Activated T-cell treated with anti-CD3 and anti-CD28 coated beads, Interleukin-2, amount 50 U/mL, for 72 hours (primary cell): ENCODE data around the gene GSTM2. TPM values are rescaled to one million over a fixed set of nuclear protein-coding genes. Genes with fewer than 3 reads are reported as not detected.
"Not testable (repeated sequence)": the region's sequence is repeated elsewhere in the genome, so short reads cannot be mapped to it uniquely, and the experiment has no call there.

ENCODE experiments used
- ATAC-seq, 2 donors: fragments of 150-1000 bp; cut with Tn5 transposase; replicated peaks in 1 of 2; 2 replicates each; pipeline ENCODE4 v1.10.0; 2021; ENCODE audit warnings: moderate library complexity in 2 of 2, mild to moderate bottlenecking in 1 of 2
- DNase-seq, 2 donors: peaks; one replicate each; pipeline ENCODE4 v3.0.0; 2021 to 2022; ENCODE audit warnings: mixed read lengths in 1 of 2
- H3K27ac Mint-ChIP-seq: one replicate; pipeline ENCODE4 v1.8.0; 2022; ENCODE audit warnings: mild to moderate bottlenecking, moderate library complexity, mixed read lengths
- H3K27me3 Mint-ChIP-seq: one replicate; pipeline ENCODE4 v1.8.0; 2022; ENCODE audit warnings: low read depth, mixed read lengths
- H3K36me3 Mint-ChIP-seq, 2 donors: one replicate each; pipeline ENCODE4 v1.8.0; 2022; ENCODE audit warnings: mixed read lengths in 2 of 2, mild to moderate bottlenecking in 1 of 2; ENCODE audit not compliant: insufficient read depth in 2 of 2
- H3K4me1 Mint-ChIP-seq: one replicate; pipeline ENCODE4 v1.8.0; 2022; ENCODE audit warnings: low read depth, mixed read lengths
- H3K4me3 Mint-ChIP-seq, 2 donors: one replicate each; pipeline ENCODE4 v1.8.0; 2022; ENCODE audit warnings: mild to moderate bottlenecking in 2 of 2, mixed read lengths in 2 of 2, moderate library complexity in 2 of 2
- H3K9me3 Mint-ChIP-seq, 2 donors: one replicate each; pipeline ENCODE4 v1.8.0; 2022; ENCODE audit warnings: mixed read lengths in 2 of 2
- total RNA-seq, 2 donors: library from RNA; stranded (reverse); gene quantifications; one replicate each; pipeline ENCODE4 v1.2.3, GENCODE V29; 2022

Gene GSTM2
- total RNA-seq, 2 donors from 2014 or later: 40.2 to 41.9 TPM

DNA sequence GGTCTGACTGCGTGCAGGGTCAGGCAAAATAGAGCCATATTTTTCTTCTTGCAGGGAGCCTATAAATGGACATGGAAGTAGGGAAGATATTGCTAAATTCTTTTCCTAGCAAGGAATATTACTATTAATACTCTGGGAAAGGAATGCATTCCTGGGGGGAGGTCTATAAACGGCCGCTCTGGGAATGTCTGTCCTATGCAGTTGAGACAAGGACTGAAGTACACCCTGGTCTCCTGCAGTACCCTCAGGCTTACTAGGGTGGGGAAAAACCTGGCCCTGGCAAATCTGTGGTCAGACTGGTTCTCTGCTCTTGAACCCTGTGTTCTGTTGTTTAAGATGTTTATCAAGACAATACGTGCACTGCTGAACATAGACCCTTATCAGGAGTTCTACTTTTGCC lies 41.1 kb downstream of the GSTM2 start:
- not testable (repeated sequence) for H3K4me3 Mint-ChIP-seq, H3K27me3 Mint-ChIP-seq, H3K9me3 Mint-ChIP-seq, H3K36me3 Mint-ChIP-seq, ATAC-seq, H3K4me1 Mint-ChIP-seq, H3K27ac Mint-ChIP-seq, DNase-seq

DNA sequence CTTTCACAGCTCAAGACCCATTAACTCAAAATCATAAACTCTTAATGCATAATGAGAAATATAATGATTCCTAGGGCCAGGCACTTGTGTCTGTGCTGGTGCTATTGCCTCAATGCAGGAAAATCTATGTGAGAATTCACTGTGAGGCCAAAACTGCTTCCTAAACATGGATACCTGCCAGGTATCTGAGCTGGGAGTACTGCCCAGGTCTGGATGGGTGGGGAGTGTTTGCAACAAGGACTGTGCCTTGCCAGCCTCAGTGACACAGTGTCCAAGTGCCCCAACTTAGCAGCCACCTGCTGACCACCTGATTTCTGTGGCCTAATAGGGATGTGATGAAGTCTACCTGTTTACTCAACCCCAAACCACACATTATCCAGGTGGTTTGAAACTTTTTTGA lies 42.0 kb downstream of the GSTM2 start:
- peaks cover 15% of the 10 kb centered on the region for H3K27me3 Mint-ChIP-seq
- not testable (repeated sequence) for H3K4me3 Mint-ChIP-seq, H3K27ac Mint-ChIP-seq, DNase-seq, H3K9me3 Mint-ChIP-seq, ATAC-seq, H3K4me1 Mint-ChIP-seq, H3K36me3 Mint-ChIP-seq

DNA sequence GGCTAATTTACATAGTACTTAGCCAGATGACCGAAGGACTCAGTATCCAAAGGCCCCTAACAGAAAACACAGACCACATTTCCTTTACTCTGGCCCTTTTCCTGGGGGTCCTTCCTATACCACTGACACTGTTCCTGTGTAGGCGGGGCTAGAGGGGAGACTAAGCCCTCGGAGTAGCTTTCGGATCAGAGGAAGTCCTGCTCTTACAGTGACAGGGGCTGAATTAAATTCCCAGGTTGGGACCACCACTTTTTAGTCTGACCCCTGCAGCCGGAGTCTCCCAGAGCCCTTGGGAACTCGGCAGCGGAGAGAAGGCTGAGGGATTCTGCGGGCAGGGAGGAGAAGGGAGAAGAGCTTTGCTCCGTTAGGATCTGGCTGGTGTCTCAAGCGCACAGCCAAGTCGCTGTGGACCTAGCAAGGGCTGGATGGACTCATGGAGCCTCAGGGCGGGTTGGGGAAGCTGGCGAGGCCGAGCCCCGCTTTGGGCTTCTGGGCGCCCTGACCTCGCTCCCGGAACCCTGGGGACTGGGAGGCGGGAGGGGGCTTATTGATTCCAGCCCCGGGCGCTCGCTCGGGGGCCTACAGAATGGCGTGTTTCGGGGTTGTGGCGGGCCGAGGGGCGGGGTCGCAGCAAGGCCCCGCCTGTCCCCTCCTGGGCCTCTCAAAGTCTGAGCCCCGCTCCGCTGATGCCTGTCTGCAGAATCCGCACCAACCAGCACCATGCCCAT lies 43.9 kb downstream of the GSTM2 start, which contains the start of gene GSTM5:
Gene GSTM5 (plus strand): TSS at position 659 of the 728 bp plus-strand sequence. CDS start 62 bp downstream, at position 721.
- not testable (repeated sequence) for H3K36me3 Mint-ChIP-seq, H3K4me1 Mint-ChIP-seq, H3K9me3 Mint-ChIP-seq, H3K27ac Mint-ChIP-seq, DNase-seq
- H3K27me3 Mint-ChIP-seq: peaks cover 15% of the 10 kb centered on the region
- ATAC-seq: peak; percentile 41 to 54
- H3K4me3 Mint-ChIP-seq: peak within 1 kb of the TSS; percentile 60

DNA sequence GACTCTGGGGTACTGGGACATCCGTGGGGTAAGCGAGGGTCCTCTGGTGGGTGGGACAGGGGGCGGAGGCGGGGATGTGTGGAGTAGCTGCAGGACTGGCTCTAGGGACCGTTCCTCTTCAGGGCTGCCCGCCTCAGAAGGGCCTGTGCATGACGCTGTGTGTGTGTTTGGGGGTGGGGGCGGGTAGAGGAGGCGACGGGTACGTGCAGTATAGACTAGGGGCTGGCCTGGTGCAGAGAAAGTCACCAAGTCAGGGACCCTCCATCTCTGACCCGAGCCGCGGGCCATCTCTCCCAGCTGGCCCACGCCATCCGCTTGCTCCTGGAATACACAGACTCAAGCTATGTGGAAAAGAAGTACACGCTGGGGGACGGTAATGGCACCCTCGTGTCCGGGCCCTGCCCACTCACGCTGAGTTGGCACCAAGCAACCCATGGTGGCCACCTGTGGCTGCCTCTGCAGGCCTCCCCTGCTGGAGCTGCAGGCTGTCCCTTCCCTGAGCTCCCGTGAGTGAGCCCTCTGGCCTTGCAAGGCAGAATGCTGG lies 44.5 kb downstream of the GSTM2 start:
- peak overlapping the region in 1 of 2 donors; percentile 60 for H3K4me3 Mint-ChIP-seq
- H3K27me3 Mint-ChIP-seq: peaks cover 15% of the 10 kb centered on the region
- DNase-seq: no peak
- H3K36me3 Mint-ChIP-seq: peaks cover 4 to 9% of the 10 kb centered on the region in 2 donors
- ATAC-seq: peak in 1 of 2 donors; percentile 22
- H3K4me1 Mint-ChIP-seq: no peaks in the 10 kb centered on the region
- peaks cover 3 to 6% of the 10 kb centered on the region in 2 donors for H3K9me3 Mint-ChIP-seq
- H3K27ac Mint-ChIP-seq: no peak overlapping the region

DNA sequence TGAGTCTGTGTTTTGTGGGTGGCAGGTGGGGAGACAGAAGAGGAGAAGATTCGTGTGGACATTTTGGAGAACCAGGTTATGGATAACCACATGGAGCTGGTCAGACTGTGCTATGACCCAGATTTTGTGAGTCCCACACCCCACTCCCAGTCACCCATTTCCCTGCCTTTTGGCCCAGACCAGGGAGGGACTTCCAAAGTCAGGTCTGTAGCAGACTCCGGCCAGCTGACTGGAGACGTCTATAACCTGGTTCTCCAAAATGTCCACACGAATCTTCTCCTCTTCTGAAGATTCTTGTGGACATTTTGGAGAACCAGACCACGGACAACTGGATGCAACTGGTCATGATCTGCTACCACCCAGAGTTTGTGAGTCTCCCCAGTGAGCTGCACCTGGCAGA lies 45.8 kb downstream of the GSTM2 start:
- Mint-ChIP-seq H3K4me1 (no peaks in the 10 kb centered on the region), H3K27ac (no peak overlapping the region), H3K36me3 (peaks cover 3 to 4% of the 10 kb centered on the region in 2 donors), H3K9me3 (peaks cover 2 to 3% of the 10 kb centered on the region in 2 donors), H3K27me3 (peaks cover 15% of the 10 kb centered on the region), H3K4me3 (no peak overlapping the region)
- DNase-seq (no peak), ATAC-seq (no peak)

DNA sequence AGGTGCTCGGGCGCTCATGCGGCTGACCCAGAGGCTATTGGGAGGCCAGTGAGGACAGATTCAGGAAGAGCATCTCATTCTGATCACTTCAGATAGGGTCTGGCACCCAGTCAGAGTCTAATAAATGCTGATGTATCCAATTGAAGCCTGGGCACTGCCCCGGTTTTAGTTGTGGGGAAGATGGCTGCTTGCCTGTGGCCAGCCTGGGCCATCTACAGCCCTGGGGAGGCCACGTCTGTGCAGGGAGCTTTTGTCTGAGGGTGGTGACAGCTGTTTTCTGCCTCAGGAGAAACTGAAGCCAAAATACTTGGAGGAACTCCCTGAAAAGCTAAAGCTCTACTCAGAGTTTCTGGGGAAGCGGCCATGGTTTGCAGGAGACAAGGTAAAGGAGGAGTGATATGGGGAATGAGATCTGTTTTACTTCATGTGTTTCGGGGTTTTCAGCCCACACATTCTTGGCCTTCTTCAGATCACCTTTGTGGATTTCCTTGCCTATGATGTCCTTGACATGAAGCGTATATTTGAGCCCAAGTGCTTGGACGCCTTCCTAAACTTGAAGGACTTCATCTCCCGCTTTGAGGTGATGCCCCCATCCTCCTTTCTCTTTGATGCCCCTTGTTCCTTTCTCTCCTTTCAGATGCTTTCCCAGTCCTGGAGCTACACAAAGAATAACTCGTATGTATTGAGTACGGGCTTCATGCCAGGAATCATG lies 47.0 kb downstream of the GSTM2 start:
- H3K4me3 Mint-ChIP-seq: no peak overlapping the region
- peaks cover 15% of the 10 kb centered on the region for H3K27me3 Mint-ChIP-seq
- DNase-seq: no peak
- H3K9me3 Mint-ChIP-seq: no peaks in the 10 kb centered on the region
- H3K27ac Mint-ChIP-seq: no peak overlapping the region
- H3K4me1 Mint-ChIP-seq: peaks cover 5% of the 10 kb centered on the region
- H3K36me3 Mint-ChIP-seq: no peaks in the 10 kb centered on the region
- ATAC-seq: no peak

DNA sequence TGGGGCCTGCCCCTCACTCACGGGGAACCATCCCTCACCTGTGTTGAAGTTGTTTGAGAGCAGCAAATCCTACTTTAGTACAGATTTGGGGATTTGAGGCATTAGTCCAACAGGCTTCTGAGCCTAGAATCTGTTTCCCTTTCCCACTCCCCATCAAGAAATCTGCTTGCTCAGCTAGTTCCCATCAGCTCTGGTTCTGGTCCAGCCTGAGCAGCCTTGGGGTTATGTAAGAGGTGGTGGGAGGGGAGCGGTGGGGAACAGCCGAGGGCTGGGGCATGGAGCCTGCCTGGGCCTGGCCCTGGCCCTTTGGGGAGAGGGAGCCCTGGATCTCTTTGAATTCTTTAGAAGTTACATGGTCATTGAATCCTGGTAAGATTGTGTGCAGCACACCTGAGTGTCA lies 48.3 kb downstream of the GSTM2 start:
- H3K4me1 Mint-ChIP-seq: peaks cover 5% of the 10 kb centered on the region
- ATAC-seq: no peak
- H3K27ac Mint-ChIP-seq: no peak overlapping the region
- H3K9me3 Mint-ChIP-seq: no peaks in the 10 kb centered on the region
- no peaks in the 10 kb centered on the region for H3K36me3 Mint-ChIP-seq
- H3K4me3 Mint-ChIP-seq: no peak overlapping the region
- DNase-seq: no peak
- peaks cover 15% of the 10 kb centered on the region for H3K27me3 Mint-ChIP-seq

DNA sequence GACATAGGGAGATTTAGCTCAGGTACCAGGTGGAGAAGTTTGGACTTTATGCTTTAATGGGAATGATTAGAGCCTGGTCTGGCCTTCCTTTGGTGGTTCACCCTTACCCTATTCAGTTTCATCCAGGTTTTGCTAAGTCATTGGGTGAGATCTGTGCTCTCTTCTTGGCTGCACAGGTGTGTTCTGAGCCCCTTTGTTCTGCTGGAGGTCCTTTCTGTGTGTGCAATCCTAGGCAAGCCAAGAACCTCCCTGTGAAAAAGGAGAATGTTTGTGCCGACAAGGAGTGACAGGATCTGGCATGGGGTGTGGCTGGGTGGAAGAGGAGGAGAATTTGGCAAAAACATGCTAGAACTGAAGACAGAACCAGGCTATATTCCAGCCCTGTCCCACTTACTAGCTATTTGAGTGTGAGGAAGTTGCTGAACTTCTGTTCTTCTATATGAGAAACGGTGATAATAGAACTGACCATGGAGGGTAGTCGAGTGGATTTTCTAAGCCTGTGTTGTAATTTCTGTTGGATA lies 48.8 kb downstream of the GSTM2 start:
- no peaks in the 10 kb centered on the region for H3K9me3 Mint-ChIP-seq
- peaks cover 5% of the 10 kb centered on the region for H3K4me1 Mint-ChIP-seq
- ATAC-seq (no peak), DNase-seq (no peak)
- peaks cover 15% of the 10 kb centered on the region for H3K27me3 Mint-ChIP-seq
- no peak overlapping the region for H3K4me3 Mint-ChIP-seq
- H3K36me3 Mint-ChIP-seq: no peaks in the 10 kb centered on the region
- H3K27ac Mint-ChIP-seq: no peak overlapping the region

DNA sequence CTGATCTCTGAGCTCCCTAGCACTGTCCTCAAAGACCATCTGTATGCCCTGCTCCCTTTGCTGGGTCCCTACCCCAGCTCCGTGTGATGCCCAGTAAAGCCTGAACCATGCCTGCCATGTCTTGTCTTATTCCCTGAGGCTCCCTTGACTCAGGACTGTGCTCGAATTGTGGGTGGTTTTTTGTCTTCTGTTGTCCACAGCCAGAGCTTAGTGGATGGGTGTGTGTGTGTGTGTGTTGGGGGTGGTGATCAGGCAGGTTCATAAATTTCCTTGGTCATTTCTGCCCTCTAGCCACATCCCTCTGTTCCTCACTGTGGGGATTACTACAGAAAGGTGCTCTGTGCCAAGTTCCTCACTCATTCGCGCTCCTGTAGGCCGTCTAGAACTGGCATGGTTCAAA lies 49.9 kb downstream of the GSTM2 start:
- H3K27ac Mint-ChIP-seq: no peak overlapping the region

DNA sequence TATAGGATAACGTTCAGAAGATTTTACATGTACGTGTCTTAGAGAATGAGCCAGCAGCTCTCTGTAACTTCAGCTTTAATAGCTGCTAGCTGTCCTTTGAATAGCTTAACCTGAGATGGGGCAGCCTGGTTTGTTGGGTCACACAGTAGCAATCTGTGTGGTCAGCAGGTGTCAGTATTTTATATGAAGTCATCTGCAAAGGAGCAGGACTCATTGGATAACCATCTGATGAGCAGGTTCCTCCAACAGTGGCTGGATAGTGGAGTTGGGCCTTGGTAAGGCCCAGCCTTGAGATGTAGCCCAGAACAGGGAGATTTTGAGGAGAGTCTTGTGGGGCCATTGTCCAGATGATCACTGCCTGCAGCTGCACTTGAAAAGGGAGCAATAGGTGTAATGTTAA lies 50.6 kb downstream of the GSTM2 start:
- Mint-ChIP-seq H3K27ac (no peak overlapping the region), H3K27me3 (peaks cover 12% of the 10 kb centered on the region), H3K9me3 (no peaks in the 10 kb centered on the region), H3K4me1 (peaks cover 5% of the 10 kb centered on the region), H3K4me3 (no peak overlapping the region), H3K36me3 (no peaks in the 10 kb centered on the region)
- no peak for DNase-seq
- no peak for ATAC-seq

More for the DNA sequence above, 49.9 kb downstream of the GSTM2 start:
- ATAC-seq (no peak), DNase-seq (no peak)
- H3K9me3 Mint-ChIP-seq: no peaks in the 10 kb centered on the region
- H3K27me3 Mint-ChIP-seq: peaks cover 15% of the 10 kb centered on the region
- H3K4me1 Mint-ChIP-seq: peaks cover 5% of the 10 kb centered on the region
- no peak overlapping the region for H3K4me3 Mint-ChIP-seq
- H3K36me3 Mint-ChIP-seq: no peaks in the 10 kb centered on the region

DNA sequence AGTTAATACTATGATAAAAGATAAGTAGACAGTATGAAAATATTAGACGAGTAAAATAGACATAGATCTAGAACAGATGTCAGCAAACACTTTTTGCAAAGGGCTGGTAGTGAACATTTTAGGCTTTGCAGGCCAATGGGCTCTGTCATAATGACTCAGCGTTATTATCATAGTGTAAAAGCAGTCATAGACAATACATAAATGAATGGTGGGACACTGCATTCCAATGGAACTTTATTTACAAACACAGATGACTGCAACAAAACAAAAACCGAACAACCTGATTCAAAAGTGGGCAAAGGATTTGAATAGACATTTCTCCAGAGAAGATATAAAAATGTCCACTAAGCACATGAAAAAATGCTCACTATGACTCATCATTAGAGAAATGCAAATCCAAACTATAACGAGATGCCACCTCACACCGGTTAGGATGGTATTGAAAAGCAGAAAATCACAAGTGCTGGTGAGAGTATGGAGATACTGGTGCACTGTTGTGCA lies 51.5 kb downstream of the GSTM2 start:
- Mint-ChIP-seq H3K4me1 (peaks cover 5% of the 10 kb centered on the region), H3K9me3 (no peaks in the 10 kb centered on the region), H3K27ac (no peak overlapping the region), H3K4me3 (no peak overlapping the region), H3K36me3 (no peaks in the 10 kb centered on the region), H3K27me3 (peaks cover 3% of the 10 kb centered on the region)
- ATAC-seq (peak in 1 of 2 donors; percentile 15), DNase-seq (no peak)

DNA sequence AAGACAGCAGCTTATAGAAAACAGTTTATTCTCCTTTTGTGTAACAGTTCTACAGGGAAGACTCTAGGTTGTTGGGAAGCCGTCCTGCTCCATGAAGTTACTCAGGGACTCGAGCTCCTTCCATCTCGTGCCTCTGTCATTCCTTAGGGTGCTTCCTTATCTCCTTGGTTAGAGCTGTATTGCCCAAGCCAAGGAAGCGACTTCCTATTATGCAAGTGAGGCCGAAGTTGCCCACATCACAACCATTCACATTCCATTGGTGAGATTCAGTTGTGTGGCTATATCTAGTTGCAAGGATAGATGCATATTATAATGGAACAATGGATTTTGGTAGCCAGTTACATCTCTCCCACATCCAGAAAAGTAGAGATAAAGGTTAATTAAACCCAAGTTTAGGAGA lies 53.2 kb downstream of the GSTM2 start:
- Mint-ChIP-seq H3K4me3 (no peak overlapping the region), H3K9me3 (no peaks in the 10 kb centered on the region), H3K27ac (no peak overlapping the region), H3K4me1 (peaks cover 5% of the 10 kb centered on the region), H3K36me3 (no peaks in the 10 kb centered on the region), H3K27me3 (no peaks in the 10 kb centered on the region)
- ATAC-seq (no peak), DNase-seq (no peak)

DNA sequence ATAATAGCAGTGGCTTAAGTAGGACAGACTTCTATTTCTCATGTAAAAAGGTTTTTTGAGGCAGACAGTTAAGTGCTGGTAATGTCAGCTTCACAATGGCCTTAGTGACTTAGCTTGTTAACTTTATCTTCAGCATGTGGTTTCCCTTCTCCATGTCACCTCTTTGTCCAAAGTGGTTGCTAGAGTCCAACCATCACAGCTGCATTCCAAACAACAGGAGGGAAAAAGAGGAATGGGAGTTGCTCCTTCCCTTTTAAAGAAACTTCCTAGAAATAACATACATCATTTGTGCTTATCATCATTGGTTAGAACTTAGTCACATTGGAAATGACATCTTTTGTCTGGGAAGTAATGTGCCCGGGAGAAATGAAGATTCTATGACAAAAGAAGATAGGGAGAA lies 54.1 kb downstream of the GSTM2 start:
- DNase-seq: no peak
- H3K4me3 Mint-ChIP-seq: no peak overlapping the region
- H3K27me3 Mint-ChIP-seq: no peaks in the 10 kb centered on the region
- no peak for ATAC-seq
- H3K27ac Mint-ChIP-seq: no peak overlapping the region
- H3K36me3 Mint-ChIP-seq: no peaks in the 10 kb centered on the region
- H3K4me1 Mint-ChIP-seq: peaks cover 5% of the 10 kb centered on the region
- H3K9me3 Mint-ChIP-seq: no peaks in the 10 kb centered on the region
